Parathyroid adenoma (tissue), 2 donors: ENCODE data around the gene NTN4.
"Not testable (repeated sequence)": the region's sequence is repeated elsewhere in the genome, so short reads cannot be mapped to it uniquely, and the experiment has no call there.

ENCODE experiments used
- H2AFZ ChIP-seq: fragments of 300-600 bp; sonication (generic); one replicate; pipeline ENCODE4 v1.7.0; 2017; ENCODE audit warnings: antibody characterized with exemption, mild to moderate bottlenecking
- H3K27ac ChIP-seq: fragments of 300-600 bp; sonication (generic); one replicate; pipeline ENCODE4 v1.7.0; 2017
- H3K27me3 ChIP-seq: fragments of 300-600 bp; sonication (generic); one replicate; pipeline ENCODE4 v1.7.0; 2017; ENCODE audit warnings: low read length; ENCODE audit not compliant: control insufficient read depth, insufficient read depth
- H3K36me3 ChIP-seq: fragments of 300-600 bp; sonication (generic); one replicate; pipeline ENCODE4 v1.7.0; 2017; ENCODE audit warnings: low read length; ENCODE audit not compliant: control insufficient read depth, insufficient read depth
- H3K4me1 ChIP-seq: fragments of 300-600 bp; sonication (generic); one replicate; pipeline ENCODE4 v1.7.0; 2017; ENCODE audit warnings: control low read depth
- H3K4me2 ChIP-seq: fragments of 300-600 bp; sonication (generic); one replicate; pipeline ENCODE4 v1.7.0; 2017; ENCODE audit warnings: low read length
- H3K4me3 ChIP-seq: fragments of 300-600 bp; sonication (generic); one replicate; pipeline ENCODE4 v1.7.0; 2017; ENCODE audit warnings: low read depth, low read length
- H3K79me2 ChIP-seq: fragments of 300-600 bp; sonication (generic); one replicate; pipeline ENCODE4 v1.7.0; 2017; ENCODE audit warnings: control low read depth
- H3K9ac ChIP-seq: fragments of 300-600 bp; sonication (generic); one replicate; pipeline ENCODE4 v1.7.0; 2017; ENCODE audit warnings: mild to moderate bottlenecking
- H3K9me3 ChIP-seq: fragments of 300-600 bp; sonication (generic); one replicate; pipeline ENCODE4 v1.7.0; 2017; ENCODE audit warnings: low read length; ENCODE audit not compliant: control insufficient read depth
- CTCF ChIP-seq: fragments of 300-600 bp; sonication (generic); IDR thresholded peaks from one replicate; pipeline ENCODE4 v1.7.0; 2017; ENCODE audit warnings: antibody characterized with exemption, mild to moderate bottlenecking
- donor health status: primary hyperparathyroidism.

NTN4 gene

GRCh38 chr12:95759718-95760117 lies 30.8 kb downstream of the NTN4 start:
- H2AFZ ChIP-seq: no peak overlapping the region
- H3K79me2 ChIP-seq: no peaks in the 10 kb centered on the region
- H3K9me3 ChIP-seq: no peaks in the 10 kb centered on the region
- no peaks in the 10 kb centered on the region for H3K27me3 ChIP-seq
- H3K36me3 ChIP-seq: no peaks in the 10 kb centered on the region
- H3K9ac ChIP-seq: no peak overlapping the region
- H3K4me3 ChIP-seq: no peak overlapping the region
- no peak overlapping the region for H3K27ac ChIP-seq
- H3K4me2 ChIP-seq: no peak overlapping the region
- TF ChIP-seq CTCF: no peak
- no peaks in the 10 kb centered on the region for H3K4me1 ChIP-seq

GRCh38 chr12:95759039-95759438 lies 31.5 kb downstream of the NTN4 start:
- H3K4me2 ChIP-seq: no peak overlapping the region
- H2AFZ ChIP-seq: no peak overlapping the region
- no peaks in the 10 kb centered on the region for H3K9me3 ChIP-seq
- no peak overlapping the region for H3K9ac ChIP-seq
- H3K36me3 ChIP-seq: no peaks in the 10 kb centered on the region
- H3K27me3 ChIP-seq: no peaks in the 10 kb centered on the region
- no peak overlapping the region for H3K4me3 ChIP-seq
- no peaks in the 10 kb centered on the region for H3K79me2 ChIP-seq
- no peak for TF ChIP-seq CTCF
- H3K27ac ChIP-seq: no peak overlapping the region
- no peaks in the 10 kb centered on the region for H3K4me1 ChIP-seq

DNA sequence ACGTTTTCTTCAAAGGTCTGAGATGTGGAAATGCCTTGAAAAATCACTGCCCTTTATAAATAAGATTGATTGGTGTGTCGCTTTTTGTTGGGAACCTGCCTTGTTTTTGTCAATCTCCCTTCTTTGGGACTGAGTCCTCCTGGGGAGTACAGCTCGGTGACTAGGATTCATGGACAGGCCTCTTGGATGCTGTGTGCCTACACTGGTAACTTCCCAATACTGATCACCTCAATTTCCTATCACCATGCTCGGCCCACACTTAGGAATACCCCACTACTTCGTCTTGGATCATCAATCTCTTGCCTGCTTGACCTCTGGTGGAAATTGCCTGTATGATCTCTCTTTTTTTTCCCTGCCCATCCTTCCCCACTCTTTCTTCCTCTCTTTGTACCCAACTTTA lies 34.2 kb downstream of the NTN4 start:
- Histone ChIP-seq H3K4me2 (no peak overlapping the region), H3K79me2 (no peaks in the 10 kb centered on the region), H3K4me3 (no peak overlapping the region), H3K4me1 (no peaks in the 10 kb centered on the region), H3K9ac (no peak overlapping the region), H3K27ac (no peak overlapping the region), H3K27me3 (no peaks in the 10 kb centered on the region), H3K36me3 (no peaks in the 10 kb centered on the region), H3K9me3 (no peaks in the 10 kb centered on the region), H2AFZ (no peak overlapping the region)
- TF ChIP-seq CTCF: no peak

- Histone ChIP-seq H3K4me3 (no peak overlapping the region), H3K4me2 (no peak overlapping the region), H3K36me3 (no peaks in the 10 kb centered on the region), H3K9me3 (no peaks in the 10 kb centered on the region), H2AFZ (no peak overlapping the region), H3K27ac (no peak overlapping the region), H3K79me2 (no peaks in the 10 kb centered on the region), H3K9ac (no peak overlapping the region), H3K4me1 (no peaks in the 10 kb centered on the region), H3K27me3 (no peaks in the 10 kb centered on the region)
- TF ChIP-seq CTCF: no peak
Measured at GRCh38 chr12:95755261-95755865, 35.2 kb downstream of the NTN4 start.

GRCh38 chr12:95746062-95746461 lies 44.5 kb downstream of the NTN4 start:
- H3K79me2 ChIP-seq, H3K27ac ChIP-seq, H2AFZ ChIP-seq, H3K4me3 ChIP-seq, H3K4me2 ChIP-seq, H3K27me3 ChIP-seq, H3K36me3 ChIP-seq, H3K9ac ChIP-seq, H3K4me1 ChIP-seq, H3K9me3 ChIP-seq: not testable (repeated sequence)
